Type B pancreatic cell (in vitro differentiated cells): ENCODE data around the gene UBE2D1. TPM values are rescaled to one million over a fixed set of nuclear protein-coding genes. Genes with fewer than 3 reads are reported as not detected.
A peak's percentile ranks its signal among the peaks of the same experiment; 100 is the strongest.

Source experiments
- DNase-seq: peaks from one replicate; pipeline ENCODE4 v3.0.0; 2021; ENCODE audit warnings: mixed read lengths; ENCODE audit not compliant: unreplicated experiment; ENCODE audit errors: extremely low spot score
- H3K27ac Mint-ChIP-seq: 2 replicates; pipeline ENCODE4 v1.8.0; 2021; ENCODE audit warnings: mild to moderate bottlenecking, mixed read lengths
- H3K27me3 Mint-ChIP-seq: 2 replicates; pipeline ENCODE4 v1.8.0; 2021; ENCODE audit warnings: mixed read lengths
- H3K36me3 Mint-ChIP-seq: 2 replicates; pipeline ENCODE4 v1.8.0; 2021; ENCODE audit warnings: mixed read lengths
- H3K4me1 Mint-ChIP-seq: one replicate; pipeline ENCODE4 v1.8.0; 2021; ENCODE audit warnings: mixed read lengths; ENCODE audit not compliant: unreplicated experiment
- H3K4me3 Mint-ChIP-seq: 2 replicates; pipeline ENCODE4 v1.8.0; 2021; ENCODE audit warnings: mild to moderate bottlenecking, mixed read lengths
- H3K9me3 Mint-ChIP-seq: 2 replicates; pipeline ENCODE4 v1.8.0; 2021; ENCODE audit warnings: mixed read lengths
- total RNA-seq: library from RNA; stranded (reverse); gene quantifications from 2 replicates; pipeline ENCODE4 v1.2.1, GENCODE V29; 2021; ENCODE audit warnings: low replicate concordance
- TF ChIP-seq, protein P1 (sequence below): fragments of 200-600 bp; sonication (generic); conservative IDR thresholded peaks from 2 replicates; pipeline ENCODE4 v1.5.0; 2021; ENCODE audit warnings: antibody characterized with exemption, mild to moderate bottlenecking

The UBE2D1 gene
- total RNA-seq, 1 donor from 2014 or later = 34.2 TPM

DNA sequence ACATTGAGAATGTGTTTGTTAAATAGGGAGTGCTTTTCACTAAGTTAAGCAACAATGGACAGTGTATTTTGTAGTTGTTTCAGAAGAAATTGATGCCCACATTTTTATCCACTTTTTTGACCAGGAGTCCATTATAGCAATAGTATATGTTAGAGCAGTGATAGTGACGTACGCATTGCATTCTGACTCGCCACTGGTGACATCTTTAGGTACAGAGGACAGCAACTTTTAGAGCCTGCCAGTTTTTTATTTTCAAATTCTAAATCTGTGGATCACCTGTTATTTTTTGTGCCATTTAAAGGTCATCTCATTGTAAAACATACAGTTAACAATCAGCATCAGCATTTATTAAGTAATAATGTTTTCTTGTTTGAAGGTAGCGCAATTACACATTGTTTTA is 1.4 kb downstream of the UBE2D1 start:
- Mint-ChIP-seq H3K4me3 (peak overlapping the region; percentile 99), H3K27ac (peak overlapping the region; percentile 93)
- TF ChIP-seq, protein P1, sequence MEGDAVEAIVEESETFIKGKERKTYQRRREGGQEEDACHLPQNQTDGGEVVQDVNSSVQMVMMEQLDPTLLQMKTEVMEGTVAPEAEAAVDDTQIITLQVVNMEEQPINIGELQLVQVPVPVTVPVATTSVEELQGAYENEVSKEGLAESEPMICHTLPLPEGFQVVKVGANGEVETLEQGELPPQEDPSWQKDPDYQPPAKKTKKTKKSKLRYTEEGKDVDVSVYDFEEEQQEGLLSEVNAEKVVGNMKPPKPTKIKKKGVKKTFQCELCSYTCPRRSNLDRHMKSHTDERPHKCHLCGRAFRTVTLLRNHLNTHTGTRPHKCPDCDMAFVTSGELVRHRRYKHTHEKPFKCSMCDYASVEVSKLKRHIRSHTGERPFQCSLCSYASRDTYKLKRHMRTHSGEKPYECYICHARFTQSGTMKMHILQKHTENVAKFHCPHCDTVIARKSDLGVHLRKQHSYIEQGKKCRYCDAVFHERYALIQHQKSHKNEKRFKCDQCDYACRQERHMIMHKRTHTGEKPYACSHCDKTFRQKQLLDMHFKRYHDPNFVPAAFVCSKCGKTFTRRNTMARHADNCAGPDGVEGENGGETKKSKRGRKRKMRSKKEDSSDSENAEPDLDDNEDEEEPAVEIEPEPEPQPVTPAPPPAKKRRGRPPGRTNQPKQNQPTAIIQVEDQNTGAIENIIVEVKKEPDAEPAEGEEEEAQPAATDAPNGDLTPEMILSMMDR = no peak

DNA sequence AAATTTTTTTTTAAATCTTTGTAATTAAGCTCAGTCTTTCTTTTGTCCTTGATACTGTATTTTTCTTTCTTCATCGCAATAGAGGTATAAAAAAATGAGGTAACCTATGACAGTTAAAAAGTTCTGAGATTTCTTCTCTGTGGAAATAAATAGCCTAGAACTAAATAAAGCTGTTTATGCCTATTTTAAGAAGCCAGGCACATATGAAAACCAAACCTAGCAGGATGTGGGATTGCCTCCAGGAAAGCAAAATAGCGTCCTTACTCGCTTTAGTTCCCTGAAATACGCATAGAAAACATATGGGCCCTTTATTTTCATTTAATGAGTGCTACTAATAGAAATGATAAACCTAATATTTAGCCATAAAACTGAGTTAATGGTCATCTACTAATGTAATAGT is 6.6 kb downstream of the UBE2D1 start:
- Mint-ChIP-seq H3K27ac (no peak overlapping the region), H3K36me3 (peaks cover 18% of the 10 kb centered on the region), H3K4me1 (peaks cover 23% of the 10 kb centered on the region), H3K27me3 (no peaks in the 10 kb centered on the region), H3K4me3 (no peak overlapping the region), H3K9me3 (no peaks in the 10 kb centered on the region)
- DNase-seq = no peak
- TF ChIP-seq, protein P1 = no peak

More for the DNA sequence above, 1.4 kb downstream of the UBE2D1 start:
- H3K27me3 Mint-ChIP-seq = peaks cover 4% of the 10 kb centered on the region
- no peaks in the 10 kb centered on the region for H3K9me3 Mint-ChIP-seq
- no peak for DNase-seq
- peaks cover 29% of the 10 kb centered on the region for H3K4me1 Mint-ChIP-seq
- H3K36me3 Mint-ChIP-seq = peaks cover 16% of the 10 kb centered on the region

DNA sequence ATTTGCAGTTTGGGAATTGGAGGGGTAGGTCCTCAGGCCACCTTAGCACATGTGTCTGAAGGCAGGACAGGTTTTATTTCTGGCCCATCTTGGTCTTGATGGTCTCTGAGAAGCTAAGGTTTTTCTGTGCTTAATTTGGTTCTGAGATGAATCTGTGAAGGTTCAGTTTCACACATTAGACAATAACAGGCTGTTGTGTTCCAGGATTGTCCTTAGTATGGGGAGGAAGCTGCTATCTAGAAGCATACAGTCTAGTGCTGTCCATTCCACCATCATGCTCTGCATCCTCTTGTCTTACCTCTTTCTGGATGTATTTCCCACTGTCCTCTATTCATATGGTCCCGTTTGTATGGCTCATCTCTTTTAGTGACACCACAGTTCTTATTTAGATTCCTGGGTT is 7.1 kb downstream of the UBE2D1 start:
- no peak overlapping the region for H3K27ac Mint-ChIP-seq
- no peaks in the 10 kb centered on the region for H3K9me3 Mint-ChIP-seq
- peaks cover 19% of the 10 kb centered on the region for H3K4me1 Mint-ChIP-seq
- no peak for DNase-seq
- no peaks in the 10 kb centered on the region for H3K27me3 Mint-ChIP-seq
- TF ChIP-seq, protein P1 = no peak
- no peak overlapping the region for H3K4me3 Mint-ChIP-seq
- peaks cover 23% of the 10 kb centered on the region for H3K36me3 Mint-ChIP-seq

DNA sequence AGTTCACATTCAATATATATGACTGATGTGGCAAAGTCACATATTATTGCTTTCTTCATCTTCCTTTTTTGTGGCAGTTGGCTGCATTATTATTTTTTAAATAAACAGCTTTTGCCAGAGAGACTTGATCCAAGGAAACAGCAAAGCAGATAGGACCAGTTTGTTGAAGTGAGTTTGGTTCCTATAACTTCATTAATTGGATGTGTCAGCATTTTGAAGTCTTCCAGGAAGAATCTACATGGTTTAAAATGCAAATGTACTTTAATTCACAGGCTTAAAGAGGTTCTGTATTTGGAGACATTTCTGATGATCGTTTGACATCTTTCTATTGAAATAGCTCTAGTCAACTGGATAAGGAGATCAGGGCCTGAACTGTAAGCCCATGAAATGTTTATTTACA is 13.2 kb downstream of the UBE2D1 start:
- no peaks in the 10 kb centered on the region for H3K9me3 Mint-ChIP-seq
- peaks cover 21% of the 10 kb centered on the region for H3K4me1 Mint-ChIP-seq
- no peak overlapping the region for H3K27ac Mint-ChIP-seq
- peaks cover 23% of the 10 kb centered on the region for H3K36me3 Mint-ChIP-seq
- no peak for DNase-seq
- H3K27me3 Mint-ChIP-seq = no peaks in the 10 kb centered on the region
- TF ChIP-seq, protein P1 = no peak
- no peak overlapping the region for H3K4me3 Mint-ChIP-seq

DNA sequence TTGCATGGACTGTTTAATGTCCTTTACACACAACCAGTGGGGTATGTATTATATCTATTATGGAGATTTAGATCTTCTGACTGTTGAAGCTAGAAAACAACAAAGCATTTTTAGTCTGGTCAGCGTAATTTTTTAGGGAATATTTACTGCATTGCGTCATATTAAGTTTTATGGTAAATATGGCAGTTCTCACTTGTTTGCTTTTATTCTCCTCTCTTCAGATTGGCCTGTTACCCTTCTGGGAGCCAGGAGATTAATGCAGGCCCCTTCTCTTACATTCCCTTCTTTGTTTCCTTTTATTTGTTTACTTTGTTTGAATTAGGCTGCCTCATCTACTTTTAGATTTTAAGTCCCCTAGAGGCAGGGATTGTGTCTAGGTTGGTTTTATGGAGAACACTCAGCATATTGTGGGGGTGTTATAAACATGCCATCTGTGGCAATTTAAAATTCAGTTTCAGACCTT is 13.8 kb downstream of the UBE2D1 start:
- Mint-ChIP-seq H3K27me3 (no peaks in the 10 kb centered on the region), H3K9me3 (no peaks in the 10 kb centered on the region), H3K36me3 (peaks cover 23% of the 10 kb centered on the region), H3K27ac (no peak overlapping the region), H3K4me1 (peaks cover 25% of the 10 kb centered on the region), H3K4me3 (no peak overlapping the region)
- no peak for DNase-seq
- TF ChIP-seq, protein P1 = peak; percentile 19

DNA sequence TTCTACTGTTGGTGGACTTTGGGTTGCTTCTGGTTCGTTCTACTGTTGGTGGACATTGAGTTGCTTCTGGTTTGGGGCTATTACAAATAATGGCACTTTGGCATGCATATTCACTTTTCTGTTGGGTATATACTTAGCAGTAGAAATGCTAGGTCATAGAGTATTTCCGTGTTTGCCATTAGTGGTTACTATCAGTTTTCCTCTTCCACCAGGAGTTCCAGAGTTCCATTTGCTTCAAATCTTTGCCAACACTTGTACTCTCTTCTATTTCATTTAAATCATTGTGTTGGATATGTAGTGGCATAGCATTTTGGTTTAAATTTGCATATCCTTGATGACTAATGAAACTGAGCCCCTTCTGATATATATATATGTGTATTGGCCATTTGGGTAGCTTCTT is 15.2 kb downstream of the UBE2D1 start:
- H3K27me3 Mint-ChIP-seq = no peaks in the 10 kb centered on the region
- peaks cover 23% of the 10 kb centered on the region for H3K36me3 Mint-ChIP-seq
- peaks cover 29% of the 10 kb centered on the region for H3K4me1 Mint-ChIP-seq
- no peak overlapping the region for H3K27ac Mint-ChIP-seq
- H3K4me3 Mint-ChIP-seq = no peak overlapping the region
- TF ChIP-seq, protein P1 = no peak
- DNase-seq = no peak
- no peaks in the 10 kb centered on the region for H3K9me3 Mint-ChIP-seq
